Left ventricle myocardium inferior (tissue), 1 donor: Measurements from ENCODE around the gene PHTF1. TPM values are rescaled to one million over a fixed set of nuclear protein-coding genes. Genes with fewer than 3 reads are reported as not detected.

Source experiments
- DNase-seq: peaks from one replicate; pipeline ENCODE4 v3.0.0-alpha.2; 2020
- H3K27ac ChIP-seq: fragments of 200-600 bp; replicated peaks from 2 replicates; pipeline ENCODE4 v1.8.0; 2021
- H3K27me3 ChIP-seq: fragments of 200-600 bp; 2 replicates; pipeline ENCODE4 v1.8.0; 2021; ENCODE audit warnings: low read depth
- H3K36me3 ChIP-seq: fragments of 200-600 bp; 2 replicates; pipeline ENCODE4 v1.8.0; 2021
- H3K4me1 ChIP-seq: fragments of 200-600 bp; 2 replicates; pipeline ENCODE4 v1.8.0; 2021
- H3K4me3 ChIP-seq: fragments of 200-600 bp; 2 replicates; pipeline ENCODE4 v1.8.0; 2021; ENCODE audit warnings: mild to moderate bottlenecking, moderate library complexity
- H3K9me3 ChIP-seq: fragments of 200-600 bp; replicated peaks from 2 replicates; pipeline ENCODE4 v1.8.0; 2021
- intact Hi-C: fragments of 100-400 bp; cut with micrococcal nuclease; formaldehyde crosslinking; loops from one replicate; pipeline ENCODE4 v1.11.0; 2022
- total RNA-seq: library from RNA; stranded (reverse); fragmentation: NEBNext Ultra II Directional; extraction: Animal tissue kit (Norgen Biotek cat#: 25700); gene quantifications from one replicate; pipeline ENCODE4 v1.2.1, GENCODE V29; 2021
- TF ChIP-seq, protein P1 (sequence below): fragments of 200-600 bp; IDR thresholded peaks from 2 replicates; pipeline ENCODE4 v1.8.0; 2021; ENCODE audit warnings: antibody characterized with exemption, mild to moderate bottlenecking, borderline replicate concordance
- donor health status: DM: no; HTN: yes; CAD: no; lungs with severe emphysema.

The PHTF1 gene
- total RNA-seq, 1 donor from 2014 or later = 10.7 TPM

DNA sequence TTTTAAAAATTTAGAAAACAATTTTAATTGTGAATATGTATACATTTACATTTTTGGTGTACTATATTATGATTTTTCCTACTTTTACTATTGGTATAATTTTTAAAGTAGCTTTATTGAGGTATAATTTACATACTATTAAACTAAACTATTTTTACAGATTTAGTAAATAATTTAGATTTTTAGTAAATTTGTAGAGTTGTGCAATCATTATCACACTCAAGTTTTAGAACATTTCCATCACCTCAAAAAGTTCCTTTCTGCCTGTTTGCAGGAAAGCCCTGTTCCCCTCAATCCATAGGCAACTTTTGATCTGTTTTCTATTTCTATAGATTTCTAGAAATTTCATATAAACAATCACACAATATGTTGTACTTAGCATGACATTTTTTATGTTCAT lies 8.2 kb downstream of the PHTF1 start:
- H3K36me3 ChIP-seq = peaks cover 32% of the 10 kb centered on the region
- H3K27me3 ChIP-seq = no peaks in the 10 kb centered on the region
- DNase-seq = no peak
- H3K9me3 ChIP-seq = no peaks in the 10 kb centered on the region
- H3K4me1 ChIP-seq = no peaks in the 10 kb centered on the region
- TF ChIP-seq, protein P1, sequence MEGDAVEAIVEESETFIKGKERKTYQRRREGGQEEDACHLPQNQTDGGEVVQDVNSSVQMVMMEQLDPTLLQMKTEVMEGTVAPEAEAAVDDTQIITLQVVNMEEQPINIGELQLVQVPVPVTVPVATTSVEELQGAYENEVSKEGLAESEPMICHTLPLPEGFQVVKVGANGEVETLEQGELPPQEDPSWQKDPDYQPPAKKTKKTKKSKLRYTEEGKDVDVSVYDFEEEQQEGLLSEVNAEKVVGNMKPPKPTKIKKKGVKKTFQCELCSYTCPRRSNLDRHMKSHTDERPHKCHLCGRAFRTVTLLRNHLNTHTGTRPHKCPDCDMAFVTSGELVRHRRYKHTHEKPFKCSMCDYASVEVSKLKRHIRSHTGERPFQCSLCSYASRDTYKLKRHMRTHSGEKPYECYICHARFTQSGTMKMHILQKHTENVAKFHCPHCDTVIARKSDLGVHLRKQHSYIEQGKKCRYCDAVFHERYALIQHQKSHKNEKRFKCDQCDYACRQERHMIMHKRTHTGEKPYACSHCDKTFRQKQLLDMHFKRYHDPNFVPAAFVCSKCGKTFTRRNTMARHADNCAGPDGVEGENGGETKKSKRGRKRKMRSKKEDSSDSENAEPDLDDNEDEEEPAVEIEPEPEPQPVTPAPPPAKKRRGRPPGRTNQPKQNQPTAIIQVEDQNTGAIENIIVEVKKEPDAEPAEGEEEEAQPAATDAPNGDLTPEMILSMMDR = no peak
- H3K4me3 ChIP-seq = no peak overlapping the region
- no peak overlapping the region for H3K27ac ChIP-seq
- intact Hi-C loops = no loop called here

DNA sequence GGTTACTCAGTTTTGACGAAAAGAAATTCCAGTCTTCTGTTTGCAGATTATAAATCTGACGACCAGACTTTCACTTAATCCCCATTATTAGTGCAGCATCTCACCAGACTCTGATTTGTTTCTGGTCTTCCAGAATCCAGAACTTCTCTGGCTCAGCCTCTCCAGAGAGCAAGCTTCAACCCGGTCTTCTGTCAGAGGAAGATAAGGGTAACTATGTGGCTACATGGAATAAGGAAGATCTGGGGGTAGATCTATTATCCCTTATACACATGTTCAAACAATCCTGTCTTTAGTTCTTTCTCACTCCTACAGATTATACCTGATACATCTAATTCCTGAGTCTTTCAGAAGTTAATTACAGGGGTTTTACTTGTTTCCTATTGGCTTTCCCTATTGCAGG lies 9.9 kb downstream of the PHTF1 start:
- Histone ChIP-seq H3K36me3 (peaks cover 32% of the 10 kb centered on the region), H3K4me1 (no peaks in the 10 kb centered on the region), H3K4me3 (no peak overlapping the region), H3K27me3 (no peaks in the 10 kb centered on the region), H3K27ac (no peak overlapping the region), H3K9me3 (no peaks in the 10 kb centered on the region)
- TF ChIP-seq, protein P1 = no peak
- DNase-seq = no peak
- intact Hi-C loops = no loop called here

DNA sequence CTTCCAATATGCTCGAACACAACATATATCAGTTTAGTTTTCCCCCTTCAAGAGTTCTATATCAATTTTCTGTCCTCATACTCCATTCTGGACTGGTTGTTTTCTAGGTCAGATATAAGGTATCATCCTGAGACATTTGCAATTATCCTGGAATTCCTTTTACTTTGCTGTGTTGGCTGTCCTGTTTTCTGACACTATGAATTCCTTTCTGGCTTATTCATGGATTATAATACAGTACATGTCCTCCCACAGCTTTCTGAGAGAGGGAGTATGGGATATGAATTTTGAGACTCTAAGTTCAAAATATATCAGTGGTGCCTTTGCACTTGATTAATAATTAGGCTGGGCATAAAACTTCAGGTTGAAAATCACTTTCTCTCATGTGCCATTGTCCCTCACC lies 11.9 kb downstream of the PHTF1 start:
- DNase-seq = no peak
- TF ChIP-seq, protein P1 = no peak
- Histone ChIP-seq H3K27ac (no peak overlapping the region), H3K9me3 (no peaks in the 10 kb centered on the region), H3K4me3 (no peak overlapping the region), H3K4me1 (no peaks in the 10 kb centered on the region), H3K36me3 (peaks cover 19% of the 10 kb centered on the region), H3K27me3 (no peaks in the 10 kb centered on the region)
- intact Hi-C loops = no loop called here

DNA sequence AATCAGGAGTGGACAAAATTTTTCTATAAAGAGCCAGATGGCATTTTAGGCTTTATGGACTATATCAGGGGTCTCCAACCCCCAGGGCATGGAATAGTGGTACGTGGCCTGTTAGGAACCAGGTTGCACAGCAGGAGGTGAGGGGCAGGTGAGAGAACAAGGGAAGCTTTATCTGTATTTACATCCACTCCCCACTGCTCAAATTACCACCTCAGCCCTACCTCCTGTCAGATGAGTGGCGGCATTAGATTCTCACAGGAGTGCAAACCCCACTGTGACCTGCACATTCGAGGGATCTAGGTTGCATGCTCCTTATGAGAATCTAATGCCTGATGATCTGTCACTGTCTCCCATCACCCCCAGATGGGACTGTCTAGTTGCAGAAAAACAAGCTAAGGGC lies 13.9 kb downstream of the PHTF1 start:
- H3K36me3 ChIP-seq = peaks cover 16% of the 10 kb centered on the region
- no peaks in the 10 kb centered on the region for H3K4me1 ChIP-seq
- no peak overlapping the region for H3K27ac ChIP-seq
- H3K4me3 ChIP-seq = no peak overlapping the region
- H3K27me3 ChIP-seq = no peaks in the 10 kb centered on the region
- TF ChIP-seq, protein P1 = no peak
- H3K9me3 ChIP-seq = no peaks in the 10 kb centered on the region
- DNase-seq = no peak
- intact Hi-C loops = no loop called here

DNA sequence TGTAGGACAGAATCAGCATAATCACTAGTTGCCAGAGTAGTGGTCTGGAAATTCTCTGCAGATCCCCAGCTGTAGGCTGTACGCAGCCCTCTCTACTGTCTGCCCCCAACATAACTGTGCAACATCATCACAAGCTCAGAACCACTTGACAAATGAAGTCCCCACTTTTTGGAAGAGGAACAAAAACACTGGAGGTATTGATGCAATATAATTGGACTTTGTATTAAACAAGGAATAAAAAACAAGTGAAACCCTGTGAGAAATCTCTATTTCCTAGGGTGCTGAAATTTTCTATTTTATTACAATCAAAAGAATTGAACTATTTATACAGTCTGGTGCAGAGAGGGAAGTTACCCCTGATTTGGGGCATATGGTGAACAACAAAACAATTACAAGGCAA lies 15.2 kb downstream of the PHTF1 start:
- no peak for DNase-seq
- no peaks in the 10 kb centered on the region for H3K9me3 ChIP-seq
- intact Hi-C loops = no loop called here
- no peak overlapping the region for H3K4me3 ChIP-seq
- no peak overlapping the region for H3K27ac ChIP-seq
- H3K36me3 ChIP-seq = peaks cover 8% of the 10 kb centered on the region
- no peaks in the 10 kb centered on the region for H3K4me1 ChIP-seq
- TF ChIP-seq, protein P1 = no peak
- H3K27me3 ChIP-seq = no peaks in the 10 kb centered on the region

DNA sequence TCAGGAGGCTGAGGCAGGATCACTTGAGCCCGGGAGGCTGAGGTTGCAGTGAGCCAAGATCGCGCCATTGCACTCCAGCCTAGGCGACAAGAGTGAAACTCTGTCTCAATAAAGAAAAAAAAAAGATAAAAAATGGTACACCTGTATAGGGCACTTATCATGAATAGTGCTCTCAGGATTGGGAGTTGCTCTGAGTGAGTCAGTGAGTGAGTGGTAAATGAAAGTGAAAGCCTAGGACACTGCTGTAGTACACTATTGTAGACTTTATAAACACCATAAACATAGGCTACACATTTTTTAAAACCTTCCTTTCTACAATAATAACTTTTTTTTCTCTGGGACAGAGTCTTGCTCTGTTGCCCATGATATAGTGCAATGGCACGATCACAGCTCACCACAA lies 16.8 kb downstream of the PHTF1 start:
- TF ChIP-seq, protein P1 = no peak
- Histone ChIP-seq H3K4me1 (no peaks in the 10 kb centered on the region), H3K36me3 (peaks cover 11% of the 10 kb centered on the region), H3K9me3 (no peaks in the 10 kb centered on the region), H3K4me3 (no peak overlapping the region), H3K27ac (no peak overlapping the region), H3K27me3 (no peaks in the 10 kb centered on the region)
- no peak for DNase-seq
- intact Hi-C loops = no loop called here
